Left ventricle myocardium inferior (tissue), 1 donor: ENCODE results near the gene ACOXL. TPM values are rescaled to one million over a fixed set of nuclear protein-coding genes. Genes with fewer than 3 reads are reported as not detected.

Experiments used
- DNase-seq: peaks from one replicate; pipeline ENCODE4 v3.0.0-alpha.2; 2020
- H3K27ac ChIP-seq: fragments of 200-600 bp; replicated peaks from 2 replicates; pipeline ENCODE4 v1.8.0; 2021
- H3K27me3 ChIP-seq: fragments of 200-600 bp; 2 replicates; pipeline ENCODE4 v1.8.0; 2021; ENCODE audit warnings: low read depth
- H3K36me3 ChIP-seq: fragments of 200-600 bp; 2 replicates; pipeline ENCODE4 v1.8.0; 2021
- H3K4me1 ChIP-seq: fragments of 200-600 bp; 2 replicates; pipeline ENCODE4 v1.8.0; 2021
- H3K4me3 ChIP-seq: fragments of 200-600 bp; 2 replicates; pipeline ENCODE4 v1.8.0; 2021; ENCODE audit warnings: mild to moderate bottlenecking, moderate library complexity
- H3K9me3 ChIP-seq: fragments of 200-600 bp; replicated peaks from 2 replicates; pipeline ENCODE4 v1.8.0; 2021
- intact Hi-C: fragments of 100-400 bp; cut with micrococcal nuclease; formaldehyde crosslinking; loops from one replicate; pipeline ENCODE4 v1.11.0; 2022
- total RNA-seq: library from RNA; stranded (reverse); fragmentation: NEBNext Ultra II Directional; extraction: Animal tissue kit (Norgen Biotek cat#: 25700); gene quantifications from one replicate; pipeline ENCODE4 v1.2.1, GENCODE V29; 2021
- TF ChIP-seq, protein P1 (sequence below): fragments of 200-600 bp; IDR thresholded peaks from 2 replicates; pipeline ENCODE4 v1.8.0; 2021; ENCODE audit warnings: antibody characterized with exemption, mild to moderate bottlenecking, borderline replicate concordance
- donor health status: DM: no; HTN: yes; CAD: no; lungs with severe emphysema.

Gene ACOXL
- total RNA-seq, 1 donor from 2014 or later: not detected

- intact Hi-C loops: no loop called here
- TF ChIP-seq, protein P1, sequence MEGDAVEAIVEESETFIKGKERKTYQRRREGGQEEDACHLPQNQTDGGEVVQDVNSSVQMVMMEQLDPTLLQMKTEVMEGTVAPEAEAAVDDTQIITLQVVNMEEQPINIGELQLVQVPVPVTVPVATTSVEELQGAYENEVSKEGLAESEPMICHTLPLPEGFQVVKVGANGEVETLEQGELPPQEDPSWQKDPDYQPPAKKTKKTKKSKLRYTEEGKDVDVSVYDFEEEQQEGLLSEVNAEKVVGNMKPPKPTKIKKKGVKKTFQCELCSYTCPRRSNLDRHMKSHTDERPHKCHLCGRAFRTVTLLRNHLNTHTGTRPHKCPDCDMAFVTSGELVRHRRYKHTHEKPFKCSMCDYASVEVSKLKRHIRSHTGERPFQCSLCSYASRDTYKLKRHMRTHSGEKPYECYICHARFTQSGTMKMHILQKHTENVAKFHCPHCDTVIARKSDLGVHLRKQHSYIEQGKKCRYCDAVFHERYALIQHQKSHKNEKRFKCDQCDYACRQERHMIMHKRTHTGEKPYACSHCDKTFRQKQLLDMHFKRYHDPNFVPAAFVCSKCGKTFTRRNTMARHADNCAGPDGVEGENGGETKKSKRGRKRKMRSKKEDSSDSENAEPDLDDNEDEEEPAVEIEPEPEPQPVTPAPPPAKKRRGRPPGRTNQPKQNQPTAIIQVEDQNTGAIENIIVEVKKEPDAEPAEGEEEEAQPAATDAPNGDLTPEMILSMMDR: no peak
- no peaks in the 10 kb centered on the region for H3K36me3 ChIP-seq
These were observed 320.2 kb downstream of the ACOXL start for GRCh38 chr2:111052621-111053020.

DNA sequence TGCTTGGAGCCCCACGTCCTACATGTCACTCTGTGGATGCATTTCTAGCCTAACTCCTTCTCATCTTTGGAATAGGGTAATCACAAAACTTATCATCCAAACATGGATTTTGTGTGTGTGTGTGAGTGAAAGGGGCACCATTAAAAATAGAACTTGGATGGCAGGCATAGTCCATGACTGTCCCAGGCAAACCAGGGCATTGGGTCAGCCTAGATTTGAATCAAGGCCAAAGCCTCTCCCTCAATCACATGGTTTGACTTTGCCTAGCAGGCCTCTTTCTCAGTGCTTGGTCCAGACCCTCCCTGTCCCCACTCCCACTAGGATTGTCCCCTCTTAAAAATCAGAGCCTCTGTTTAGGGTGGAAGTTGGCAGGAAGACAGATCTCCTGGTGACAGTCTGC is 320.9 kb downstream of the ACOXL start:
- H3K36me3 ChIP-seq: no peaks in the 10 kb centered on the region
- TF ChIP-seq, protein P1: no peak
- DNase-seq: no peak
- H3K4me1 ChIP-seq: peaks cover 16% of the 10 kb centered on the region
- no peaks in the 10 kb centered on the region for H3K9me3 ChIP-seq
- no peak overlapping the region for H3K27ac ChIP-seq
- no peak overlapping the region for H3K4me3 ChIP-seq
- intact Hi-C loops: no loop called here
- peaks cover 9% of the 10 kb centered on the region for H3K27me3 ChIP-seq

More at GRCh38 chr2:111052621-111053020, 320.2 kb downstream of the ACOXL start:
- DNase-seq: no peak
- no peak overlapping the region for H3K4me3 ChIP-seq
- peaks cover 9% of the 10 kb centered on the region for H3K27me3 ChIP-seq
- H3K27ac ChIP-seq: no peak overlapping the region
- H3K4me1 ChIP-seq: peaks cover 16% of the 10 kb centered on the region
- no peaks in the 10 kb centered on the region for H3K9me3 ChIP-seq

DNA sequence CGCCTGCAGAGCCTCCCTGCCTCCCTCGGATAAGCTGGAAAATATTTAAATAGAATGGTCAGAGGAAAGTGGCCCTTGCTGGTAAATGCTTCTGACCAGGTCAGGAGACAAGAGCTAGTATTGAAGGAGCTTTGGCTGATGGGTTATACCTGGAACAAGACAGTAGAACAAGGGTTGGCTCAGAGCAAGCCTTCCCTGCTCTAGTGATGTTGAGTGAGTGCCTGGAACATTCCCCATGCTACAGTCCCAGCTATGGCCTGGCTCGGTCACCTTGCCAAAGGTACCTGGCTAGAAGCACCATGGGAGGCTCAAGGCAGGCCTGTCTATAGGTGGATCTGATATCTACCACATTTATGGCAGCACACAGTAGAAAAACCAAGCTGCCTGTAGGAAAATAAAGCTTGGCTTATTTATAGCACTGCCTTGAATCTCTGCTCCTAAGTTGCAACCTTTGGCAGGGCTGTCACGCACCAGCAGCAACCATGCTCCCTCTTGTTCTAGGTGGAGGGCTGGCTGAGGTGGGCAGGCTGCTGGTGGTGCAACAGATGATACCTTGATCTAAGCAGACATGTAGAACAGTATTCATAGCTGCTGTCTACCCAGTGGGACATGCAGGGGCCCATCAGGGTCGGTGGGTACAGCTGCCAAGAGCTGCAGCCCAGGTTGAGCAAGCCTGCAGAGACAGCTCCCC is 321.6 kb downstream of the ACOXL start:
- peaks cover 9% of the 10 kb centered on the region for H3K27me3 ChIP-seq
- H3K27ac ChIP-seq: no peak overlapping the region
- TF ChIP-seq, protein P1: no peak
- H3K4me3 ChIP-seq: no peak overlapping the region
- H3K4me1 ChIP-seq: peaks cover 16% of the 10 kb centered on the region
- no peak for DNase-seq
- intact Hi-C loops: no loop called here
- H3K36me3 ChIP-seq: no peaks in the 10 kb centered on the region
- H3K9me3 ChIP-seq: no peaks in the 10 kb centered on the region

DNA sequence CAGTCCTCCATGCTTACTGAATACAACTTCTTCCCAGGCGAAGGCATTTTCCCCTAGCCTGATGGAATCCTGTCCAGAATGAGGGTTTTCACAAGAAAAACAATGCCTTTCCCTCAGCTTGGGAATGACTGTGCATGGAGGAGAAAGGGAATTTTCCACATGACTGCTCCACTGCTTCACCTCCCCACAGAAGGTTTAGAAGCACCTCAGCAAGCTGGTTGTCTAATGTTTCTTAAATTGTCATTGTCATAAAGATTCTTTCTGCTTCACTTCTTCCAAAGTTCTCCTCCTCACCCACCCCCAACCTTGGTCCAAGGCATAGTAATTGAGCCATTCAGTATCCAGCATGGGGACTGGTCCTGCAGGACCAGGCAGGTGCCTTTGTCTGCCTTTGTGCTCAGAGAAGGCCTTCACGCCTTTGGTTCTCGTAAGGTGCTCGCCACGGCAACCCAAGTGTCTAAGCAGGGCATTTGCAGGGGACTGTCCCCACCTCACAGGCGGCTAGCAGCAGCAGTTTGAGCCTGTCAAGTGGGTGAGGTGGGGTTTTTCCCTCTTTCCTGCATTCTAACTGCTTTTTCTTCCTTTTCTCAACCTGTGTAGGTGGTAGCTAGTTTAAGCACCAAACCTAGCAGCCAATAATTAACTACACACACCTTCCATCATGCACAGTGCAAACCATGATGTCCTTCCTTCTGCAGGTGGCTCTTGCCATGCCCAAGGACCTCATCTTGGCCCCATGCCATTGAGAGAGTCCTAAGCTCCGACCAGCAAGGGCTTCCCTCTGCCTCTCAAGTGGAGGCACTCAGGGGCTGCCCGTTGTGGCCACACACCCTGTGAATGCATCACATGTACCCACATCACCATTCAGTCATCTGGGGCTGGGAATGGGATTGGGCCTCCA is 322.7 kb downstream of the ACOXL start:
- Histone ChIP-seq H3K4me3 (no peak overlapping the region), H3K36me3 (no peaks in the 10 kb centered on the region), H3K27ac (no peak overlapping the region), H3K4me1 (peaks cover 16% of the 10 kb centered on the region), H3K27me3 (peaks cover 9% of the 10 kb centered on the region), H3K9me3 (peaks cover 1% of the 10 kb centered on the region)
- TF ChIP-seq, protein P1: no peak
- DNase-seq: no peak
- intact Hi-C loops: no loop called here

DNA sequence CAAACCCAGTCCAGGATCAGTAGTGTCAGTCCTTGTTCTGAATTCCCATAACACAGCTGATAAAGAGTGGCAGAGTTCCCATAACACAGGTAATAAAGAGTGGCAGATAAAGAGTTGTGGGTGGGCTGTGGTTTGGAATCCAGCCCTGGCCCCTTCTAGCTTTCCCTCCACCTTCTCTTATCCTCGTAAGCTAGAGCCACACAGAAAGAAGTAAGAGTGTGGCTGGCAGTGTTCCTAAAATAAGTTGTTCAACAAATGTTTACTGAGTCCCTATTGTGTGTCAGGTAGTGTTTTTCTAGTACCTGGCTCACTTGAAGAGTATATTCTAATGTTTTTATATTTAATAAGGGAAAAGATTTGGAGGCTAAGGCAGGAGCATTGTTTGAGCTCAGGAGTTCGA is 323.4 kb downstream of the ACOXL start:
- TF ChIP-seq, protein P1: no peak
- peaks cover 16% of the 10 kb centered on the region for H3K4me1 ChIP-seq
- no peak overlapping the region for H3K4me3 ChIP-seq
- no peak overlapping the region for H3K27ac ChIP-seq
- peaks cover 9% of the 10 kb centered on the region for H3K27me3 ChIP-seq
- peaks cover 8% of the 10 kb centered on the region for H3K9me3 ChIP-seq
- DNase-seq: no peak
- no peaks in the 10 kb centered on the region for H3K36me3 ChIP-seq
- intact Hi-C loops: no loop called here
